Gastrocnemius medialis (tissue), 4 donors: Measurements from ENCODE around the gene TBCK.
"Not testable (repeated sequence)": the region's sequence is repeated elsewhere in the genome, so short reads cannot be mapped to it uniquely, and the experiment has no call there.

ENCODE experiments used
- POLR2A ChIP-seq, 2 donors: fragments of 450-650 bp; IDR thresholded peaks; one replicate each; pipeline ENCODE4 v1.6.1; 2017; ENCODE audit warnings: antibody characterized with exemption in 2 of 2, mild to moderate bottlenecking in 2 of 2, moderate library complexity in 2 of 2
- TF ChIP-seq, protein P1 (sequence below), 5 experiments: fragments of 450-650 bp in 3 of 5; fragments of 200-600 bp in 2 of 5; sonication (generic) in 2 of 5; IDR thresholded peaks in 4 of 5; conservative IDR thresholded peaks in 1 of 5; 1 replicate in 4 of 5; 2 replicates in 1 of 5; pipeline ENCODE4 v1.5.1; 2016 to 2019; ENCODE audit warnings: antibody characterized with exemption in 5 of 5, mild to moderate bottlenecking in 3 of 5, moderate library complexity in 3 of 5

GRCh38 chr4:106111778-106112469, 204.1 kb downstream of the TBCK start:
- TF ChIP-seq, protein P1, sequence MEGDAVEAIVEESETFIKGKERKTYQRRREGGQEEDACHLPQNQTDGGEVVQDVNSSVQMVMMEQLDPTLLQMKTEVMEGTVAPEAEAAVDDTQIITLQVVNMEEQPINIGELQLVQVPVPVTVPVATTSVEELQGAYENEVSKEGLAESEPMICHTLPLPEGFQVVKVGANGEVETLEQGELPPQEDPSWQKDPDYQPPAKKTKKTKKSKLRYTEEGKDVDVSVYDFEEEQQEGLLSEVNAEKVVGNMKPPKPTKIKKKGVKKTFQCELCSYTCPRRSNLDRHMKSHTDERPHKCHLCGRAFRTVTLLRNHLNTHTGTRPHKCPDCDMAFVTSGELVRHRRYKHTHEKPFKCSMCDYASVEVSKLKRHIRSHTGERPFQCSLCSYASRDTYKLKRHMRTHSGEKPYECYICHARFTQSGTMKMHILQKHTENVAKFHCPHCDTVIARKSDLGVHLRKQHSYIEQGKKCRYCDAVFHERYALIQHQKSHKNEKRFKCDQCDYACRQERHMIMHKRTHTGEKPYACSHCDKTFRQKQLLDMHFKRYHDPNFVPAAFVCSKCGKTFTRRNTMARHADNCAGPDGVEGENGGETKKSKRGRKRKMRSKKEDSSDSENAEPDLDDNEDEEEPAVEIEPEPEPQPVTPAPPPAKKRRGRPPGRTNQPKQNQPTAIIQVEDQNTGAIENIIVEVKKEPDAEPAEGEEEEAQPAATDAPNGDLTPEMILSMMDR (IDR thresholded peaks at IDR 0.05 in 4 of 5, conservative IDR thresholded peaks at IDR 0.05 in 1 of 5): not testable (repeated sequence)
- not testable (repeated sequence) for TF ChIP-seq POLR2A (IDR thresholded peaks at IDR 0.05)
